ENCODE results near the gene KCNIP4. TPM values are rescaled to one million over a fixed set of nuclear protein-coding genes. Genes with fewer than 3 reads are reported as not detected.

The KCNIP4 gene
- total RNA-seq, 1 donor from 2014 or later = 0.53 TPM

DNA sequence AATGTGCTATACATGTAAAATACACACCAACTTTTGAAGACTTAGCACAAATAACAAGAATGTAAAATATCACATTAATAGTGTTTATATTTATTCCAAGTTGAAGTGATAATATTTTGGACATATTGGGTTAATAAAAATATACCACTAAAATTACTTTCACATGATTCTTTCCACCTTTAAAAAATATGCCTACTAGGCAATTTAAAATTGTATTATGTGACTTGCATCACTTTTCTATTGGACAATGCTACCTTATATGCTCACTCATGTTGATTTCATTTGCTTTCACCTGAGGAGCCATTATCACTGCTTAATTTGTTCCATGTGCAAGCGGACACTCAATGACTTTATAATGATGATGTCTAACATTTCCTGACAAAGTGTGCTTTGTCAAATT is 1251.8 kb downstream of the KCNIP4 start:
- H3K4me3 ChIP-seq (ENCODE audit: low read depth, low read length) = no peak overlapping the region

DNA sequence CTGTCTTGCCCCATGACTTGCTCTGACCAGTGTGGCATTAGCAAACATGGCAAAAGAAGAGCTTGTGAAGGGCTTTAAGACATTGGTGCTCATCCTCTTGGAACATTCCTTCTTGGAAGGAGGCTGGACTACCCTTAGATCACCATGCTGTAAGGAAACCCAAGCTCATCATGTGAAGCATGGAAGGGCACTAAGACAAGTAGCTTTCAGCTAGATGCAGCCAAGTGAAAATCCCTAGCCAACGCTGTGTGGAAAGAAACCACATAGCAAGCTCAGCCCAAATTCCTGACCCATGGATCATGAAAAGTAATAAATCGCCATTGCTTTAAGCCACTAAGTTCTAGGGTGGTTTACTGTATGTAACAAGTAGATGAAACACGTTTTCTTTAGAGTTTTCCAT is 1260.7 kb downstream of the KCNIP4 start:
- FAIRE-seq = no peak
- TF ChIP-seq, protein P1, sequence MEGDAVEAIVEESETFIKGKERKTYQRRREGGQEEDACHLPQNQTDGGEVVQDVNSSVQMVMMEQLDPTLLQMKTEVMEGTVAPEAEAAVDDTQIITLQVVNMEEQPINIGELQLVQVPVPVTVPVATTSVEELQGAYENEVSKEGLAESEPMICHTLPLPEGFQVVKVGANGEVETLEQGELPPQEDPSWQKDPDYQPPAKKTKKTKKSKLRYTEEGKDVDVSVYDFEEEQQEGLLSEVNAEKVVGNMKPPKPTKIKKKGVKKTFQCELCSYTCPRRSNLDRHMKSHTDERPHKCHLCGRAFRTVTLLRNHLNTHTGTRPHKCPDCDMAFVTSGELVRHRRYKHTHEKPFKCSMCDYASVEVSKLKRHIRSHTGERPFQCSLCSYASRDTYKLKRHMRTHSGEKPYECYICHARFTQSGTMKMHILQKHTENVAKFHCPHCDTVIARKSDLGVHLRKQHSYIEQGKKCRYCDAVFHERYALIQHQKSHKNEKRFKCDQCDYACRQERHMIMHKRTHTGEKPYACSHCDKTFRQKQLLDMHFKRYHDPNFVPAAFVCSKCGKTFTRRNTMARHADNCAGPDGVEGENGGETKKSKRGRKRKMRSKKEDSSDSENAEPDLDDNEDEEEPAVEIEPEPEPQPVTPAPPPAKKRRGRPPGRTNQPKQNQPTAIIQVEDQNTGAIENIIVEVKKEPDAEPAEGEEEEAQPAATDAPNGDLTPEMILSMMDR (IDR thresholded peaks at IDR 0.05; ENCODE audit: insufficient read depth, low read length, severe bottlenecking) = no peak
- Histone ChIP-seq H3K36me3 (ENCODE audit: control insufficient read depth, insufficient read depth, low read length) (no peaks in the 10 kb centered on the region), H3K27me3 (ENCODE audit: control insufficient read depth, insufficient read depth, low read length) (no peaks in the 10 kb centered on the region), H3K4me3 (ENCODE audit: low read depth, low read length) (no peak overlapping the region)
- DNase-seq (ENCODE audit: low read depth) = peak; percentile 8

More for the DNA sequence above, 1251.8 kb downstream of the KCNIP4 start:
- DNase-seq (ENCODE audit: low read depth) = no peak
- FAIRE-seq = no peak
- TF ChIP-seq, protein P1 (IDR thresholded peaks at IDR 0.05; ENCODE audit: insufficient read depth, low read length, severe bottlenecking) = no peak
- H3K27me3 ChIP-seq (ENCODE audit: control insufficient read depth, insufficient read depth, low read length) = no peaks in the 10 kb centered on the region
- H3K36me3 ChIP-seq (ENCODE audit: control insufficient read depth, insufficient read depth, low read length) = no peaks in the 10 kb centered on the region

DNA sequence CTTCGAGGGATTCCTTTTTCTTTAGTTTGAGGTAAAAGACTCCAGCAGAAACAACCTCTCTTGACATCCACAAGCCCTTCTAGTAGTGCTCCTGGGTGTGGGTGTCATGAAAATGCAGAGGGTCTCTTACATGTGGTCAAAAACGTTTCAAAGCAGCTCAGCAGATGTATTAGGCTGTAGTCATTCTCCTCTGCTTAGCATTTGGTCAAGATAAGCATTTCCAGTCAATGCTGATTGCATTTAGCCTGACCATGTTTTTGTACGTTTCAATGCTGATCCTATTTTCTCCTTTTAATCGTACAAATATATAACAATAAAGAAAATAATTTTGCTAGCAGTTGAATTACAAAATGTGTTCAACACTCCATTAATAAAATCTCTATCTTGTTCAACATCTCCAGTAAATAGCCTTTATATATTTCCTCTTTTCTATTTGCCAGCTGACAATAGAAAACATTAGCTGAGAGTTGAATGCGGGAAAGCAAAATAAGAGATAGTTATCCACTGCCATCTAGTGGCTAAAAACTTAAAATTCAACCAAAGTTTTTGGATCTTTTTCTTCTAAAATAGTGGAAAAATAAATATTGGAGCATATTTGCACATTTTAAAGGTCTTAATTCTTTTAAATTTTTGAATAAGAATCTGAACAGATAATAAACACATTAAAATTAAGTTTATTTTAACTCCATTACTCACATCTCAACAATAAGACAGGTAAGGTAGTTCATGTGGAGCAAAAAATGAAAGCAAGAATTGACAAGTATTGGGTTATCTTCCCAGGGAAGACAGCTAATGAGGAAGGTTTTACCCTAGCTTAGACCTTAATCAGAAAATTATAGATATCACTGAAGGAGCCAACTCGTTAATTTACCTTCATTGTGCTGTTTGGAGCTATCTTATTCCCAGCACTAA is 1263.5 kb downstream of the KCNIP4 start:
- Histone ChIP-seq H3K36me3 (ENCODE audit: control insufficient read depth, insufficient read depth, low read length) (no peaks in the 10 kb centered on the region), H3K4me3 (ENCODE audit: low read depth, low read length) (no peak overlapping the region), H3K27me3 (ENCODE audit: control insufficient read depth, insufficient read depth, low read length) (no peaks in the 10 kb centered on the region)
- DNase-seq (ENCODE audit: low read depth) = peak; percentile 13
- TF ChIP-seq, protein P1 (IDR thresholded peaks at IDR 0.05; ENCODE audit: insufficient read depth, low read length, severe bottlenecking) = peak; percentile 4
- no peak for FAIRE-seq

DNA sequence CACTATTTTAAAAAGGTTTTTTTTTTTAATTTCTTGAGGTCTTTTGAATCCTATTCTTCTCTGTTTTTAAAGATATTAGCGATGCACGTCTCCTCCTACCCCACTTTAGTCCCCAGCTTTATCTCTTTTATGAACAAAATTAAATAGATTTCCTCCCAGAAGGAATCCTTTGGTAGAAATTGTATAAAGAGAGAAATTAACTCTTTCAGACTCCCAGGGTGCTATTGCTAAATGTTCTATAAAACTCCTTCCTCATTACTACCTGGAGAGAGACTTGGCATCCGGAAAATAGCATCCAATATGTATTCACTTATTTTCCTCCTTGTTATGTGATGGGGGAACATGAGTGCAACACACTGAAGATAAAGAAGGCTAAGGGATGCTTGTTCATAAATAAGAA is 1264.8 kb downstream of the KCNIP4 start:
- no peak overlapping the region for H3K4me3 ChIP-seq (ENCODE audit: low read depth, low read length)
- DNase-seq (ENCODE audit: low read depth) (no peak), FAIRE-seq (no peak)
- no peaks in the 10 kb centered on the region for H3K36me3 ChIP-seq (ENCODE audit: control insufficient read depth, insufficient read depth, low read length)
- H3K27me3 ChIP-seq (ENCODE audit: control insufficient read depth, insufficient read depth, low read length) = no peaks in the 10 kb centered on the region
- TF ChIP-seq, protein P1 (IDR thresholded peaks at IDR 0.05; ENCODE audit: insufficient read depth, low read length, severe bottlenecking) = no peak

DNA sequence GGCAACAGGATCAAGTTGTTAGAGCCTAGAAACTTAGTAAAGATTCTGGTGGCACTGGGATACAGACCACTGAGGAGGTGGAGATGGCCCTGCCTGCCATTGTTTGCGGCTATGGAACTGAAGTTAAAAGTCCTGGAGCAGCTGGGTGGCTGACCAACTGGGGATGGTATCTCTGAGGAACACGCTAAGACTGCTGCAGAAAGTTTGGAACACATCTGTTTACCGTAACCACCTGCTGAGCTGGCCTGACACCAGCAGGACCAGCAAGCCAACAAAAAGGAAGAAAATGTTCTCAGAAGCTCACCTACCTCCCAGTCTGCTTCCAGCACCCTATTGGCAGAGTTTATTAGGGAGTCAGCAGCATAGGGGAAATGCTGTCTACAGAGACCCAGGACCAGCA is 1265.7 kb downstream of the KCNIP4 start:
- no peaks in the 10 kb centered on the region for H3K36me3 ChIP-seq (ENCODE audit: control insufficient read depth, insufficient read depth, low read length)
- TF ChIP-seq, protein P1 (IDR thresholded peaks at IDR 0.05; ENCODE audit: insufficient read depth, low read length, severe bottlenecking) = no peak
- FAIRE-seq (no peak), DNase-seq (ENCODE audit: low read depth) (no peak)
- no peak overlapping the region for H3K4me3 ChIP-seq (ENCODE audit: low read depth, low read length)
- no peaks in the 10 kb centered on the region for H3K27me3 ChIP-seq (ENCODE audit: control insufficient read depth, insufficient read depth, low read length)

All from bronchial epithelial cell (primary cell).